GM12801 (cell line): Measurements from ENCODE around the gene GCLC.

Experiments used
- CTCF ChIP-seq: IDR thresholded peaks from one replicate; pipeline ENCODE4 v1.5.1; 2011; ENCODE audit warnings: control low read depth; ENCODE audit not compliant: insufficient read length; ENCODE audit errors: extremely low read depth

GCLC gene

GRCh38 chr6:53536561-53536960 is 8.3 kb downstream of the GCLC start:
- TF ChIP-seq CTCF, result no peak

GRCh38 chr6:53532942-53533341 is 12.0 kb downstream of the GCLC start:
- TF ChIP-seq CTCF, result no peak

GRCh38 chr6:53532061-53532797 is 12.7 kb downstream of the GCLC start:
- TF ChIP-seq CTCF, result no peak

DNA sequence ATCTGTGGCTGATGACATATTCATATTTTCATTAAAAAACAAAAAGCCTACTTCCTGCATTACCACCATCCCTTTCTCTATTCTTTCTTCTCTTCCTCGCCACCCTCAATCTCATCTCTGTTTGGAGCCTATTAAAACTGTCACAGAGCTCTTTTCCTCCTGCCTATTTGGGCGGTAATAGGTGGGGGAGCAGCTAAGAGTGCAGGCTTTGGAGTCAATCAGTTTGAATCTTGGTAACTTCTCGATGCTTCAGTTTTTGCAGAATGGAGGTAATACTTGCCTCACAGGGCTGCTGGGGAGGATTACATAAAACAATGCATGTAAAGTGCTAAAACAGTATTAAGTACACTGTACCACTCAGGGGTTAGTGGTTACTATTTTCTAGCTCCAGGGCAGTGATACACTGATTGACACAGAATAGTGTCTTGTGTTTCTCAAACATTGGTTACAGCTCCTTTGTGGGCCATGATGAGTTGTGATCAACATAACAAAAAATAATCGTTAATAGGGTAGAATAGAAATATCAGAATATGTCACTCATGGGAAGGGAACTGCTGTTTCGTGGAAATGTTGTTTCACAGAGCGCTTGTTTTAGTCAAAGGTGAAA is 14.0 kb downstream of the GCLC start:
- no peak for TF ChIP-seq CTCF

GRCh38 chr6:53530346-53530745 is 14.6 kb downstream of the GCLC start:
- no peak for TF ChIP-seq CTCF

GRCh38 chr6:53529324-53530036 is 15.4 kb downstream of the GCLC start:
- no peak for TF ChIP-seq CTCF

DNA sequence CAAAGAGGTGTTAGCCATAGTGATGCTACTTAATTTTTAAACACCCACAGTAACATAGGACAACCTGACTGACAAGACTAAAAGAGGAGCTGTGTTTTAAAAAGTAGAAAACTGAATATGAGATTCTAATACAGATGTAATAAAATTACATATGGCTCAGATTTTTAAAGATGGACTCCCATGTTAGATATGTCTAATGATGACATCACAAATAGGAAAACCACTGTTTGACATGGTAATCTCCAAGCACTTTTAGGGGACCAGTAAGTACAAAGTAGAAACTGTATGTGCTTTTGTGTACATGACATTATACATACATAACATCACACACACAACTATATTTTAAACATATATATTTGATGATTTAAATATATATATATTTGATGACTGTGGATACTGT is 16.8 kb downstream of the GCLC start:
- TF ChIP-seq CTCF, result no peak
